ENCODE results near the gene KMT2C.

Gene KMT2C

DNA sequence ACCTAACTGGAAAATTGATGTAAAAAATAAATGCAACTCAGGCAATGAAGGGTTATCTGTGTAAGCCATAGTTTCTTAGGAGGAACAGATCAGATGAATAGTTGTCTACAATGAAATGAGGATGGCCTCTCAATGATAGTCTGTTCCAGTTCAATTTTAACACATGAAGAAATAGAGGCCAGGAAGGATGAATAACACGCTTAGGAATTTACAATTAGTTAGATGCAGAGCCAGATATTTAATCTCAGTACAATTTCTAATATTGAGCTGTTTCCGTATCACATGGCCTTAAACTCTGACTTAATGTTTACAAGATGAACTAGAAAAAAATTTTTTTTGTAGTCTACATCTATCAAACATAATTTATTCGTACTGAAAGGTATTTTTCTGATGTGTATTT is 233.7 kb downstream of the KMT2C start:
- DNase-seq (ENCODE audit: low spot score), result no peak

DNA sequence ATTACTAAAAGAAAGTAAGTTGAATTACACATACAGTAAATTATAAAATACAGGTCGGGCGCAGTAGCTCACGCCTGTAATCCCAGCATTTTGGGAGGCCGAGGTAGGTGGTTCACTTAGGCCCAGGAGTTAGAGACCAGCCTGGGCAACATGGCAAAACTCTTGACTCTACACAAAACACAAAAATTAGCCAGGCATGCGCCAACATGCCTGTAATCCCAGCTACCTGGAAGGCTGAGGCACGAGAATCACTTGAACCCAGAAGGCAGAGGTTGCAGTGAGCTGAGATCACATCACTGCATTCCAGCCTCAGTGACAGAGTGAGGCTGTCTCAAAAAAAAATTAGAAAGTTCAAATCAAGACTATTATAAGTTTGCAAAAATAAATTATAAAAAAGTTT is 235.4 kb downstream of the KMT2C start:
- no peak for DNase-seq (ENCODE audit: low spot score)

GRCh38 chr7:152196391-152196790 is 239.4 kb downstream of the KMT2C start:
- DNase-seq (ENCODE audit: low spot score), result no peak

- DNase-seq (ENCODE audit: low spot score), result no peak
These were observed 241.9 kb downstream of the KMT2C start for GRCh38 chr7:152193880-152194279.

- no peak for DNase-seq (ENCODE audit: low spot score)
These were observed 246.7 kb downstream of the KMT2C start for GRCh38 chr7:152189061-152189460.

DNA sequence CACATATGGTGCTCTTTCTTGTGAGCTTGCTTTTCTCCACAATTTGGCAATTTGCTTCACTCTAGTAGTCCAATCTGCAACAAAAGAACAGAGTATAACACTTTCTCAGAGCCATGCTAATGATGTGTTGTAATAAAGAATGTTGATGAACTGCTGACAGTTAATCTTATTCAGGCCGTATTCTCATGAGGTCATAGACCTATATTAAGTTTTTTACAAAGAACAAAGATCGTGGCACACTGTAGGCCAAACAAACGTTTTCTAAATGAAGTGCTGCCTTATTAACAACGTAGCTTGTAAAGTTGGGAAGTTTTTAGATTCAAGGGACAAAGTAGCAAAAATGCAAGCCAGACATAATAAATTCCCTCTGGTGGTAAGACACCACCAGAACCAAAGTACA is 250.2 kb downstream of the KMT2C start:
- no peak for DNase-seq (ENCODE audit: low spot score)

GRCh38 chr7:152180587-152180986 is 255.2 kb downstream of the KMT2C start:
- DNase-seq (ENCODE audit: low spot score), result no peak

- no peak for DNase-seq (ENCODE audit: low spot score)
These were observed 255.8 kb downstream of the KMT2C start for GRCh38 chr7:152180048-152180447.

- no peak for DNase-seq (ENCODE audit: low spot score)
These were observed 257.3 kb downstream of the KMT2C start for GRCh38 chr7:152178405-152179058.

GRCh38 chr7:152177681-152178404 is 258.0 kb downstream of the KMT2C start:
- DNase-seq (ENCODE audit: low spot score), result no peak

- no peak for DNase-seq (ENCODE audit: low spot score)
These were observed 259.0 kb downstream of the KMT2C start for GRCh38 chr7:152176797-152177196.

GRCh38 chr7:152173372-152174070 is 262.3 kb downstream of the KMT2C start:
- no peak for DNase-seq (ENCODE audit: low spot score)

GRCh38 chr7:152162287-152162686 is 273.5 kb downstream of the KMT2C start:
- DNase-seq (ENCODE audit: low spot score), result no peak

GRCh38 chr7:152161171-152161570 is 274.6 kb downstream of the KMT2C start:
- no peak for DNase-seq (ENCODE audit: low spot score)

- no peak for DNase-seq (ENCODE audit: low spot score)
These were observed 276.8 kb downstream of the KMT2C start for GRCh38 chr7:152158801-152159587.

DNA sequence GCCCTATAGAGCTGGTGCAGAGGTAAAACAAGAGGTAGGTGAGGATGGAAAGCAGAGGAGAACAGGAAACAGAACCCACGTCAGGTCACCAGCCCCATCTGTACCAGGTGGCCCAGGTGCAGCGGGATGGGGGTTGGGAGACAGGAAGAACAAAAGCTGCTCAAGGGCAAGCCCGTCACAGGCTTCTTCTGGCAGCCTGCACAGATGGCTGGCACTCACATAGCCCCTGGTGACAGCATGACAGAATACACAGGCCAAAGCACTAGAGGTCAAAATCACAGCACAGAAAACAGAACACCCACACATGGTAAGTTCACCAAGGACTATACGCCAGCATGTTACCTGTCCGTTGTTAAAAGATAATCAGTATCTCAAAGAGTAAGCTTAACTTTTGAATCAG is 283.5 kb downstream of the KMT2C start:
- no peak for DNase-seq (ENCODE audit: low spot score)

GRCh38 chr7:152149363-152149762 is 286.4 kb downstream of the KMT2C start:
- no peak for DNase-seq (ENCODE audit: low spot score)

DNA sequence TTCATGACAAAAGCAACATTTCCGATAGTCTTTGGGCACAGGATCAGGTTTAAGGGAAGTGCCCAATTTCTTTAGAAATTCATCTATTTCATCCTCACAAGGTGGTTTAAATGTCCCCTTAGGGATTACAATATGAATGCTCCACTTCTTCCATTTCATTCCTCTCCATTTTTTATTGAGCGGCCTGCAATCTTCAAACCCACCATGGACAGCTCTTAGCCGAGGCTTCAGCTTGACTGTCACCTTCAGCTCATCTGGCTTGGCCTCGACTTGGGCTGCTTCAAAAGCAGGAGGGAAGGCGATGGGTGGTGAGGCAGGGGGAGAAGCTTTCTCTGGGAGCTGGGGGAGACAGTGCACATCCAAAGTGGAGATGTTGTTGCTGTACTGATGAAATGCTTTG is 287.1 kb downstream of the KMT2C start:
- no peak for DNase-seq (ENCODE audit: low spot score)

GRCh38 chr7:152145853-152146466 is 289.8 kb downstream of the KMT2C start:
- DNase-seq (ENCODE audit: low spot score), result peak; percentile 28

- no peak for DNase-seq (ENCODE audit: low spot score)
These were observed 291.1 kb downstream of the KMT2C start for GRCh38 chr7:152144557-152145245.

DNA sequence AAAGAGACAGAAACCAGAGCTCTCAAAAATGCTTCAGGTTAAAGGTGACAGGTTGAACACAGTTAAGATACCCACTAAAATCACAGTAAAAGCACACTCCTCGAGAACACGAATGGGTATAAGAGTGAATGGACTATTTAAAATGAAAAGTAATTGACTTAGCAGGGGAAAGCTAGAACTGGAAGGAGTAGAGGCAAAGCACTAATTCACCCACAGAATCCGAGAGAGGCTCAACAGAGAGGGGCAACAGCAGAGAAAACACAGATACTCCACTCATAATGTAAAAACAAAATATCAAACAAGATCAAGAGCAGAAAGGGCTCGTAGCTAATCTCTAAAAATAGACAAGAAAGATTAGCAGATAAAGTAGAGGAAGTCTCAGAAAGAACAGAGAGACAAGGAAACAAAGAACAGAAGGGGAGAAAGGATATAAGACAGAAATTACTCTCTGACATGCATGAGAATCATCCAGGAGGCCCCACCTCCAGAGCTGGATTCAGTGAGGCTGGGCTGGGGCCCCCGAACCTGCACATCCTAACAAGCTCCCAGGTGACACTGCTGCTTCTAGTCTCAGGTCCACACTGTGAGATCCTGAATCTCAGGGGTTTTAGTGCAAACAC is 292.7 kb downstream of the KMT2C start:
- DNase-seq (ENCODE audit: low spot score), result no peak
